Kidney (tissue), 14 donors: ENCODE data around the gene LTB4R2. TPM values are rescaled to one million over a fixed set of nuclear protein-coding genes. Genes with fewer than 3 reads are reported as not detected.

Experiments
- DNase-seq, 5 donors: peaks; one replicate each; pipeline ENCODE4 v3.0.0-alpha.2; 2013 to 2020
- FAIRE-seq: peaks from 2 replicates; lab custom pipeline; 2012; peaks lifted over from hg19 to GRCh38; lab: Jason Lieb, UNC
- H3K27ac ChIP-seq, 2 donors: one replicate each; pipeline ENCODE4 v1.7.0; 2013; ENCODE audit warnings: low read depth in 2 of 2, low read length in 2 of 2, inconsistent platforms in 1 of 2
- H3K27me3 ChIP-seq: one replicate; pipeline ENCODE4 v1.7.1; 2013; ENCODE audit warnings: low read length, inconsistent platforms; ENCODE audit not compliant: control insufficient read depth, insufficient read depth
- H3K36me3 ChIP-seq, 3 donors: one replicate each; pipeline versions ENCODE4 v1.7.0 to v1.7.1; 2013; ENCODE audit warnings: low read length in 3 of 3, control low read depth in 1 of 3, inconsistent platforms in 1 of 3; ENCODE audit not compliant: insufficient read depth in 3 of 3, control insufficient read depth in 2 of 3
- H3K4me1 ChIP-seq, 3 donors: one replicate each; pipeline versions ENCODE4 v1.7.0 to v1.7.1; 2013; ENCODE audit warnings: low read length in 3 of 3, inconsistent platforms in 1 of 3, low read depth in 1 of 3; ENCODE audit not compliant: control insufficient read depth in 2 of 3, insufficient read depth in 2 of 3
- H3K4me3 ChIP-seq, 3 donors: one replicate each; pipeline versions ENCODE4 v1.7.0 to v1.8.1; 2013; ENCODE audit warnings: low read length in 3 of 3, control low read depth in 1 of 3, inconsistent platforms in 1 of 3
- H3K9ac ChIP-seq, 3 donors: one replicate each; pipeline versions ENCODE4 v1.7.0 to v1.7.1; 2013; ENCODE audit warnings: low read length in 3 of 3, control low read depth in 1 of 3, inconsistent platforms in 1 of 3
- H3K9me3 ChIP-seq, 3 donors: one replicate each; pipeline versions ENCODE4 v1.7.0 to v1.7.1; 2013; ENCODE audit warnings: low read length in 3 of 3, control low read depth in 1 of 3, inconsistent platforms in 1 of 3; ENCODE audit not compliant: control insufficient read depth in 2 of 3, insufficient read depth in 1 of 3
- CTCF ChIP-seq: IDR thresholded peaks from 3 replicates; pipeline ENCODE4 v1.5.1; 2012; ENCODE audit warnings: mild to moderate bottlenecking, moderate library complexity, borderline replicate concordance; ENCODE audit not compliant: insufficient read depth; ENCODE audit errors: extremely low read depth
- intact Hi-C: fragments of 100-400 bp; cut with DNase I; formaldehyde crosslinking; loops from one replicate; pipeline ENCODE4 v1.11.1; 2022
- polyA plus RNA-seq: library from polyadenylated mRNA; stranded (reverse); fragments of 350-450 nt; fragmentation: Illumina TruSeq; extraction: RNeasy Lipid Tissue Mini Kit (QIAGEN cat#74804); gene quantifications from one replicate; pipeline ENCODE4 v1.2.3, GENCODE V29; 2014; ENCODE audit warnings: low read depth, low replicate concordance; ENCODE audit not compliant: insufficient read depth
- total RNA-seq: library from RNA; stranded (reverse); fragmentation: NEBNext Ultra II Directional; extraction: Animal tissue kit (Norgen Biotek cat#: 25700); gene quantifications from one replicate; pipeline ENCODE4 v1.2.1, GENCODE V29; 2021
- donor health status: control.
- donor health status: control.
- donor health status: control.
- donor health status: control.
- donor health status: control.
- donor health status: DM: yes; HTN: yes; CAD: no.
- donor health status: Normal renal cell carcinoma (clear cell type).

The LTB4R2 gene
- total and polyA plus RNA-seq, 2 donors from 2014 or later: 0.67 to 9.2 TPM

GRCh38 chr14:24343795-24344660, 34.1 kb downstream of the LTB4R2 start:
- DNase-seq: no peak
- Histone ChIP-seq H3K9ac (no peak overlapping the region), H3K4me3 (no peak overlapping the region), H3K4me1 (peaks cover 0 to 3% (median 0%) of the 10 kb centered on the region in 3 donors), H3K9me3 (no peaks in the 10 kb centered on the region), H3K27ac (no peak overlapping the region), H3K27me3 (no peaks in the 10 kb centered on the region), H3K36me3 (no peaks in the 10 kb centered on the region)
- no peak for FAIRE-seq
- no peak for TF ChIP-seq CTCF
- intact Hi-C loops: no loop called here

GRCh38 chr14:24347134-24347533, 37.2 kb downstream of the LTB4R2 start:
- DNase-seq: no peak
- Histone ChIP-seq H3K27ac (no peak overlapping the region), H3K9ac (no peak overlapping the region)

GRCh38 chr14:24348186-24348585, 38.2 kb downstream of the LTB4R2 start:
- Histone ChIP-seq H3K36me3 (no peaks in the 10 kb centered on the region), H3K4me3 (no peak overlapping the region), H3K9ac (no peak overlapping the region), H3K27me3 (no peaks in the 10 kb centered on the region), H3K27ac (no peak overlapping the region), H3K4me1 (peaks cover 0 to 4% (median 0%) of the 10 kb centered on the region in 3 donors), H3K9me3 (no peaks in the 10 kb centered on the region)
- FAIRE-seq: no peak
- no peak for TF ChIP-seq CTCF
- no peak for DNase-seq
- intact Hi-C loops: no loop called here

More at GRCh38 chr14:24347134-24347533, 37.2 kb downstream of the LTB4R2 start:
- no peaks in the 10 kb centered on the region for H3K27me3 ChIP-seq
- no peaks in the 10 kb centered on the region for H3K9me3 ChIP-seq
- no peak for FAIRE-seq
- no peaks in the 10 kb centered on the region for H3K36me3 ChIP-seq
- H3K4me3 ChIP-seq: no peak overlapping the region
- no peak for TF ChIP-seq CTCF
- intact Hi-C loops: no loop called here
- H3K4me1 ChIP-seq: peaks cover 0 to 4% (median 0%) of the 10 kb centered on the region in 3 donors
